ENCODE results near the gene RENBP. TPM values are rescaled to one million over a fixed set of nuclear protein-coding genes. Genes with fewer than 3 reads are reported as not detected.

RENBP gene
- total and polyA plus RNA-seq, 4 donors: 7.0 to 11.6 (median 10.3) TPM

- 16% methylated on average over 56 of the region's 94 CpGs for WGBS (ENCODE audit: insufficient coverage)
- Histone ChIP-seq H3K36me3 (ENCODE audit: control insufficient read depth, insufficient read depth, low read length) (peaks cover 9% of the 10 kb centered on the region), H3K4me3 (ENCODE audit: low read depth, low read length) (peak within 1 kb of the TSS; percentile 52), H3K27ac (ENCODE audit: low read depth, low read length) (peak within 1 kb of the TSS; percentile 54), H3K9me3 (ENCODE audit: control insufficient read depth, insufficient read depth, low read length) (no peaks in the 10 kb centered on the region), H3K27me3 (ENCODE audit: control insufficient read depth, insufficient read depth, low read length) (peaks cover 36% of the 10 kb centered on the region), H3K4me1 (ENCODE audit: control insufficient read depth, insufficient read depth, low read length) (peaks cover 49% of the 10 kb centered on the region)
- peak in 1 of 6 donors; percentile 66 for DNase-seq (ENCODE audit: low read depth in 4 of 6, low spot score in 6 of 6)
Observed at GRCh38 chrX:153885968-153886903, 58.2 kb downstream of the RENBP start, which contains the start of gene L1CAM. L1CAM (minus strand) TSS chrX:153886173; CDS start chrX:153875836, 10,337 bp downstream.

Small RNA genes lying within 50 kb of the gene (small RNA-seq; reads per million reads assigned to genes)
- not detected for gene MIR3202-1 (ENCODE audit: low replicate concordance)

Other genes with a start within 250 kb of the RENBP start
- gene BCAP31, start 220.3 kb downstream of the RENBP start, total RNA-seq: 100 to 1,000 TPM; 106 to 121 TPM
- 100 to 1,000 TPM; 166 to 173 TPM for gene BCAP31, start 220.3 kb downstream of the RENBP start, polyA plus RNA-seq (ENCODE audit: insufficient read length in 2 of 2)
- 1 to 10 TPM; 4.1 to 7.7 TPM for gene ABCD1, start 219.8 kb downstream of the RENBP start, total RNA-seq
- gene ABCD1, start 219.8 kb downstream of the RENBP start, polyA plus RNA-seq (ENCODE audit: insufficient read length in 2 of 2): 10 to 100 TPM in 1 of 2 donors, 1 to 10 TPM in 1; 9.4 to 10.6 TPM
- gene PLXNB3, start 180.4 kb downstream of the RENBP start, total RNA-seq: 10 to 100 TPM; 14.6 to 21.7 TPM
- gene PLXNB3, start 180.4 kb downstream of the RENBP start, polyA plus RNA-seq (ENCODE audit: insufficient read length in 2 of 2): 100 to 1,000 TPM; 132 to 136 TPM
- 1 to 10 TPM; 1.2 to 1.3 TPM for gene SRPK3, start 163.6 kb downstream of the RENBP start, total RNA-seq
- 10 to 100 TPM in 1 of 2 donors, 1 to 10 TPM in 1; 7.5 to 10.6 TPM for gene SRPK3, start 163.6 kb downstream of the RENBP start, polyA plus RNA-seq (ENCODE audit: insufficient read length in 2 of 2)
- gene IDH3G, start 150.3 kb downstream of the RENBP start, total RNA-seq: 10 to 100 TPM; 36.3 to 59.0 TPM
- 100 to 1,000 TPM; 122 to 138 TPM for gene IDH3G, start 150.3 kb downstream of the RENBP start, polyA plus RNA-seq (ENCODE audit: insufficient read length in 2 of 2)
- gene SSR4, start 150.0 kb downstream of the RENBP start, total RNA-seq: 100 to 1,000 TPM in 1 of 2 donors, 10 to 100 TPM in 1; 95.5 to 317 TPM
- gene SSR4, start 150.0 kb downstream of the RENBP start, polyA plus RNA-seq (ENCODE audit: insufficient read length in 2 of 2): 100 to 1,000 TPM; 166 to 186 TPM
- gene PDZD4, start 114.1 kb downstream of the RENBP start, total RNA-seq: 10 to 100 TPM; 49.2 to 57.0 TPM
- 100 to 1,000 TPM; 228 to 243 TPM for gene PDZD4, start 114.1 kb downstream of the RENBP start, polyA plus RNA-seq (ENCODE audit: insufficient read length in 2 of 2)
- gene L1CAM, start 58.5 kb downstream of the RENBP start, total RNA-seq: 10 to 100 TPM; 26.3 to 93.3 TPM
- gene L1CAM, start 58.5 kb downstream of the RENBP start, polyA plus RNA-seq (ENCODE audit: insufficient read length in 2 of 2): 100 to 1,000 TPM; 165 to 179 TPM
- under 1 TPM in 1 of 2 donors, not detected in 1; 0.11 TPM for gene AVPR2, start 40.0 kb downstream of the RENBP start, total RNA-seq
- under 1 TPM; 0.21 to 0.24 TPM for gene AVPR2, start 40.0 kb downstream of the RENBP start, polyA plus RNA-seq (ENCODE audit: insufficient read length in 2 of 2)
- 10 to 100 TPM; 14.9 to 20.4 TPM for gene ARHGAP4, start 18.4 kb downstream of the RENBP start, total RNA-seq
- gene ARHGAP4, start 18.4 kb downstream of the RENBP start, polyA plus RNA-seq (ENCODE audit: insufficient read length in 2 of 2): 10 to 100 TPM; 26.0 to 26.5 TPM
- 10 to 100 TPM; 26.9 to 60.0 TPM for gene NAA10, start 9.6 kb downstream of the RENBP start, total RNA-seq
- gene NAA10, start 9.6 kb downstream of the RENBP start, polyA plus RNA-seq (ENCODE audit: insufficient read length in 2 of 2): 100 to 1,000 TPM; 106 to 115 TPM
- gene HCFC1, start 27.2 kb upstream of the RENBP start, total RNA-seq: 10 to 100 TPM; 13.1 to 24.0 TPM
- gene HCFC1, start 27.2 kb upstream of the RENBP start, polyA plus RNA-seq (ENCODE audit: insufficient read length in 2 of 2): 10 to 100 TPM; 47.7 to 56.3 TPM
- 1 to 10 TPM; 2.0 to 9.0 TPM for gene TMEM187, start 28.1 kb upstream of the RENBP start, total RNA-seq
- 1 to 10 TPM; 6.8 to 8.9 TPM for gene TMEM187, start 28.1 kb upstream of the RENBP start, polyA plus RNA-seq (ENCODE audit: insufficient read length in 2 of 2)
- gene IRAK1, start 75.3 kb upstream of the RENBP start, total RNA-seq: 10 to 100 TPM; 10.2 to 28.9 TPM
- 10 to 100 TPM; 65.0 to 68.4 TPM for gene IRAK1, start 75.3 kb upstream of the RENBP start, polyA plus RNA-seq (ENCODE audit: insufficient read length in 2 of 2)
- gene MECP2, start 153.1 kb upstream of the RENBP start, total RNA-seq: 10 to 100 TPM; 30.7 to 37.7 TPM
- gene MECP2, start 153.1 kb upstream of the RENBP start, polyA plus RNA-seq (ENCODE audit: insufficient read length in 2 of 2): 10 to 100 TPM; 41.8 to 43.3 TPM
- not detected for gene OPN1LW, start 199.6 kb upstream of the RENBP start, total RNA-seq
- gene OPN1LW, start 199.6 kb upstream of the RENBP start, polyA plus RNA-seq (ENCODE audit: insufficient read length in 2 of 2): not detected
- gene OPN1MW, start 238.0 kb upstream of the RENBP start, total RNA-seq: not detected
- not detected for gene OPN1MW, start 238.0 kb upstream of the RENBP start, polyA plus RNA-seq (ENCODE audit: insufficient read length in 2 of 2)